Measurements from ENCODE around the gene ADPGK.

GRCh38 chr15:72820278-72820677, 36.7 kb upstream of the ADPGK start:
- TF ChIP-seq POLR2A (IDR thresholded peaks at IDR 0.05) (no peak), CTCF (IDR thresholded peaks at IDR 0.05) (no peak)
